HFF-Myc (cell line): ENCODE data around the gene HOMER3.

ENCODE experiments used
- DNase-seq: peaks from one replicate; pipeline ENCODE4 v3.0.0-alpha.2; 2011; ENCODE audit warnings: low read depth; ENCODE audit errors: extremely low read depth
- H3K4me3 ChIP-seq: replicated peaks from 2 replicates; pipeline ENCODE4 v1.5.1; 2011; ENCODE audit warnings: low read depth, mild to moderate bottlenecking, control low read depth, low read length
- TF ChIP-seq, protein P1 (sequence below): IDR thresholded peaks from 2 replicates; pipeline ENCODE4 v1.5.1; 2012; ENCODE audit warnings: mild to moderate bottlenecking, low read depth, low read length, control low read depth; ENCODE audit errors: missing control alignments

The HOMER3 gene

DNA sequence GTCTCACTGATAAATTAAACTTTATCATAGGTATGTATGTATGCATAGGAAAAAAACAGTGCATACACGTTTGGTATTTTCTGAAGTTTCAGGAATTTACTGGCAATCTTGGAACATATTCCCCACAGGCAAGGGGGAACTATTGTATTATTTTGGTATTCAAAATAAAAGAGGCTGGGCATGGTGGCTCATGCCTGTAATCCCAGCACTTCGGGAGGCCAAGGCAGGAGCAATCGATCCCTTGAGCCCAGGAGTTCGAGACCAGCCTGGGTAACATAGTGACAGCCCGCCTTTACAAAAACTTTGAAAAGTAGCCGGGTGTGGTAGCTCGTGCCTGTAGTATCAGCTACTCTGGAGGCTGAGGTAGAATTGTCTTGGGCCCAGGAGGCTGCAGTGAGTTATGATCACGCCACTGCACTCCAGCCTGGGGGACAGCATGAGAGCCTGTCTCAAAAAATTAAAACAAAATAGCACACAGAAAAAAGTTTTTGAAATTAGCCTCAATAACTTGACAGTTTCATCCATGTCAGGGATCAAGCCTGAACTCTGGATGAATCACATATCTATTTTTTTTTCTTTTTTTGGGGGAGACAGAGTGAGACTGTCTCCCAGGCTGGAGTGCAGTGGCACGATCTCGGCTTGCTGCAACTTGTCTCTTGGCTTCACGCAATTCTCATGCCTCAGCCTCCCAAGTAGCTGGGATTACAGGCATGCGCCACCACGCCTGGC lies 29.1 kb upstream of the HOMER3 start:
- DNase-seq, result no peak
- H3K4me3 ChIP-seq, result no peak overlapping the region

DNA sequence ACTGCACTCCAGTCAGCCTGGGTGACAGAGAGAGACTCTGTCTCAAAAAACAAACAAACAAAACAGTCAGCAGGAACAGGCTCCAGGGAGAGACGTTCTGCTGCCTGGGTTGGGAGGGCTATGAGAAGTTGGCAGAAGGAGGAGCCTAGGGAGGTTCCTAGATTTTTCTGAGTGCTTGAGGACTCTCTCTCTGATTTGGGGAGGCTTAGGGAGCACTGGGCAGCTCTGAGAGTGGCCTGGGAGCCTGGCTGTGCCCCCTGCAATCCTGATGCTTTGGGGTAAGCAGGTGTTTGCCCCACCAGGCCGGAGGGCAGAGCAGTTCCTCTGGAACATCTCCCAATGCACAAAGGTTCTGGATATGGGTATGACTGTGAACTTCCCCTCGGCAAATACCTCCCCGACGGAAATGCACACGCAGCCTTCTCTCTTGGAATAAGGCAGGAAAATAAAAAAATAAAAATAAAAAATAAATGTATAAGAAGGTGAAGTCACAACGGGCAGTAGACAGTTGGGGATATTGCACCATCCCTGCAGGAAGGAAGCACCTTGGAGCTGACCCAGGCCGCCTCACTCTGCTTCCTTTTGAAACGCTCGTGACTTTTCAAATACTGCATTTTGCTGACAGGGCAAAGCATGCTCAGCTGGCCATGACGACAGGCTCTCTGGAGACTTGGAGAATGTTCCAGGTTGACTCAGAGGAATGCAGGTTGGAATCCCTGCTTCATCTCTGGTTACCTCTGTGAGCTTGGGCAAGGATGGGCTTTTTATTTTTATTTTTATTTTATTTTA lies 26.5 kb upstream of the HOMER3 start:
- TF ChIP-seq, protein P1, sequence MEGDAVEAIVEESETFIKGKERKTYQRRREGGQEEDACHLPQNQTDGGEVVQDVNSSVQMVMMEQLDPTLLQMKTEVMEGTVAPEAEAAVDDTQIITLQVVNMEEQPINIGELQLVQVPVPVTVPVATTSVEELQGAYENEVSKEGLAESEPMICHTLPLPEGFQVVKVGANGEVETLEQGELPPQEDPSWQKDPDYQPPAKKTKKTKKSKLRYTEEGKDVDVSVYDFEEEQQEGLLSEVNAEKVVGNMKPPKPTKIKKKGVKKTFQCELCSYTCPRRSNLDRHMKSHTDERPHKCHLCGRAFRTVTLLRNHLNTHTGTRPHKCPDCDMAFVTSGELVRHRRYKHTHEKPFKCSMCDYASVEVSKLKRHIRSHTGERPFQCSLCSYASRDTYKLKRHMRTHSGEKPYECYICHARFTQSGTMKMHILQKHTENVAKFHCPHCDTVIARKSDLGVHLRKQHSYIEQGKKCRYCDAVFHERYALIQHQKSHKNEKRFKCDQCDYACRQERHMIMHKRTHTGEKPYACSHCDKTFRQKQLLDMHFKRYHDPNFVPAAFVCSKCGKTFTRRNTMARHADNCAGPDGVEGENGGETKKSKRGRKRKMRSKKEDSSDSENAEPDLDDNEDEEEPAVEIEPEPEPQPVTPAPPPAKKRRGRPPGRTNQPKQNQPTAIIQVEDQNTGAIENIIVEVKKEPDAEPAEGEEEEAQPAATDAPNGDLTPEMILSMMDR, result no peak
- H3K4me3 ChIP-seq, result no peak overlapping the region
- no peak for DNase-seq

More for the DNA sequence above, 29.1 kb upstream of the HOMER3 start:
- TF ChIP-seq, protein P1, result no peak

- H3K4me3 ChIP-seq, result no peak overlapping the region
- no peak for DNase-seq
- TF ChIP-seq, protein P1, result no peak
Measured at GRCh38 chr19:18966307-18966706, 25.3 kb upstream of the HOMER3 start.

GRCh38 chr19:18964121-18964520 lies 23.1 kb upstream of the HOMER3 start:
- TF ChIP-seq, protein P1, result no peak
- H3K4me3 ChIP-seq, result no peak overlapping the region
- DNase-seq, result no peak

DNA sequence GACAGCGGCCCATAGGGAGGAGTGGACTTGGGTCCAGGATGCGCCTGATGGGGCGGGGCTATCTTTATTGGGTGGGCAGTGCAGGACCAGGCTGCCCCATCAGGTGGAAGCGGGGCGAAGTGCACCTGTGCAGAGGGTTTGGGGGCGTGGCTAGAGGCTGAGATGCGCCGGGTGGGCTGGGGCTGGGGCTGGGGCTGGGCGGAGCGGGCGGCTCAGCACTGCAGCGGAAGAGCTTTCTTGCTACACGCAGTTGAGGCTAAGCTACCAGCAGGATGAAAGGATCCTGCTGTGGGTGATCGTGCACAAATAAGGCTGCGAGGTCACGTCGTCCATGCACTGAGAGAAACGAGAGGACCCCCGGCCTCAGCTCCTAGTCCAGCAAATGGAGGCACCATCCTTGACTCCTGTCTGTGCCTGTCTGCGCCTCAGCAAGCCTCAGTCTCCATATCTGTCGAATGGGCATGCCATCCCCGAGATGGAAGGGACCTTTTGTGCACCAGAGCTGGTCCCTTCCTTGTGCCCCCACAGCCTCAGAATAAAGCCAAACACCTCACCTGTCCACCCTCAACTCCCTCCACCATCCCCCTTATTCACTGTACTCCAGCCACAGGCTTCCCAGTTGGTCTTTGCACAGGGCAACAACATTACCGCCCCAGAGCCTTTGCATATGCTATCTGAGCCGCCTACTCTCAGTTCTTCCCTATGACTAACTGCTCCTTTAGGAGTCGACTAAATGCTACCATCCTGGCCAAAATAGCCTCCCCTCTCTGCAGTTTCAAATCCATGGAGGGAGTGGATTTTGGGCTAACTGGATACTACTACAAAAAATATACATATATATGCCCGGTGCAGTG lies 21.0 kb upstream of the HOMER3 start:
- DNase-seq, result no peak
- H3K4me3 ChIP-seq, result no peak overlapping the region

GRCh38 chr19:18960370-18960769 lies 19.4 kb upstream of the HOMER3 start:
- DNase-seq, result no peak
- no peak overlapping the region for H3K4me3 ChIP-seq
- TF ChIP-seq, protein P1, result no peak

More for the DNA sequence above, 21.0 kb upstream of the HOMER3 start:
- TF ChIP-seq, protein P1, result no peak
